ENCODE results near the gene SDR9C7. TPM values are rescaled to one million over a fixed set of nuclear protein-coding genes. Genes with fewer than 3 reads are reported as not detected.
"Not testable (repeated sequence)": the region's sequence is repeated elsewhere in the genome, so short reads cannot be mapped to it uniquely, and the experiment has no call there.

Gene SDR9C7
- polyA plus RNA-seq, 3 donors, result not detected

DNA sequence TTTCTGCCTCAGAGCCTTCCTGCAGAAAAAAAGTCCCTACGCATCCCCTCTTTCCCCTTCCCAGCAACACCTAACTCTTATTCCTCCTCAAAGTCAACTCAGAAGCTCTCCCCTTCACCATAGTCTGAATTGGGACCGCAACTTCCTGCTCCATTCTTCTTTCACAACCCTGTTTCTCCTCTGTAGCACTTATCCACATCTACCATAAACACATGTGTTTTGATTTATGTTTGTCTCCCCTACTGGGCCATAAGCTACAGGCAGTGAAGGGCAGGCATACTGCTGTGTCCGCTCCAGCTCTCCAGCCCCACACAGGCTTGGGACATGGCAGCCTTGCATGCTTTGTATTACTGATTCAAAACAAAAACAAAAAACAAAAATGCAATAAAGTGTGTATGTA is 5.9 kb downstream of the SDR9C7 start:
- no peak overlapping the region for H3K27ac ChIP-seq (ENCODE audit: low read depth, low read length)
- WGBS, 3 donors, result 37 to 71% (median 52%) methylated on average over 3 of the region's 3 CpGs

DNA sequence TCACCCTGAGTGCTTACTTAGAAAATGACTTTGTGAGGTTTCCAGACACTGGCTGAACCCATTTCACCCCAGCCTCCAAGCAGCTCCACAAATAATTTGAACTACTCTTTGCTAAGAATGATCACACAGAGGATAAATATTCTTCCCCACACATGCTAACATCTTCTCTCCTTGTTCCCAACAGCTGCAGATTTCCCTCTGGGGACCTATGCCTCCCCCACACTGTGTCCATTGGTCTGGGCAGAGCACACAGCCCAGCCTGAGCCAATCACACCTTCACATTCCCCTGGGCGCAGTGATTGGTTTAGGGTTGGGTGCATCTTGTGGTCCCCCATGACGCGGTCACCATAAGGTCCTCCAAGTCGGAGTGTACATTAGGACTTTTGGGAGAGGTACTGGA is 6.9 kb downstream of the SDR9C7 start:
- H3K27ac ChIP-seq (ENCODE audit: low read depth, low read length), result no peak overlapping the region
- 77 to 95% (median 93%) methylated on average over 4 of the region's 4 CpGs for WGBS, 3 donors

DNA sequence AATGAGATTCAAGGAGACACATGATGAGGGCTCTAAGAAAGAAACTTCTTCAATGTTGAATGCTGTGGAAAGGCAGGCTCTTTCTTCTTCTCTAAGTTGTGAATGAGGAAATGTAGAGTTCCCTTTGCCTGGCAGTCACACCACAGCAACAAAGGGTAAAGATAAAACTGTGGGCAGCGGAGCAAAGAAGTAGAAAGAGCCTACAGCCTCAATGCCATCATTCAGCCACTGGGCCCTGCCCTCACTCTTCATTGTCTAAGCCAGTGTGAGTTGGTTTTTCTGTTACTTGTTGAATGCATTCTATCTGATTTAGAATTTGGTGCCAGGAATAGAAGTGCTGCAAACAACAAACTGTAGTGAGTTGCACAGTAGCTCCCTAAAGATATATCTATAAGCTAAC is 12.2 kb downstream of the SDR9C7 start:
- no peak overlapping the region for H3K27ac ChIP-seq (ENCODE audit: low read depth, low read length)
- 72 to 74% (median 74%) methylated on average over 1 of the region's 1 CpG for WGBS, 3 donors

DNA sequence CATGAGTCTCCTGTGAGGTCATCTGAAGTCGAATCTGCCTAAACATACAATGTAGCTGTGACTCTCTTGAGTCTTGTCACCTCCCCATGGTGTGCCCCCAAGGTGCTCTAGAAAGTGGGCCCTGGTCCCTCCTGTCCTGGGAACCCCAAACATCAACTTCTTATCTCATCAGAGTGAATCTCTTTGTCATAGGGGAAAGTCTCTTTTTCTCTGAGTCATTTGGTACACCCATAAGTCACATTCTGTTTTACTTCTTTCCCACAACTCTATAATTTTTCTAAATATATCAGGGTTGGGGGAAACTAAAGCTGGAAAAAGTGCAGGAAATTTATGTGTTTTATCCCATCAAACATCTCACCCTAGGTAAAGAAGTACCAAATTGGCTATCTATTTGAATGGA is 12.9 kb downstream of the SDR9C7 start:
- no peak overlapping the region for H3K27ac ChIP-seq (ENCODE audit: low read depth, low read length)
- WGBS, 3 donors, result 71 to 83% (median 79%) methylated on average over 1 of the region's 1 CpG

DNA sequence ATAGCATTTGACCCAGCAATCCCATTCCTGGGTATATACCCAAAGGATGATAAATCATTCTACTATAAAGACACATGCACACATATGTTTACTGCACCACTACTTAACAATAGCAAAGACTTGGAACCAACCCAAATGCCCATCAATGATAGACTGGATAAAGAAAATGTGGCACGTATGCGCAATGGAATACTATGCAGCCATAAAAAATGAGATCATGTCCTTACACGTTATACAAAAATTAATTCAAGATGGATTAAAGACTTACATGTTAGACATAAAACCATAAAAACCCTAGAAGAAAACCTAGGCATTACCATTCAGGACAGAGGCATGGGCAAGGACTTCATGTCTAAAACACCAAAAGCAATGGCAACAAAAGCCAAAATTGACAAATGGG is 16.1 kb downstream of the SDR9C7 start:
- not testable (repeated sequence) for H3K27ac ChIP-seq (ENCODE audit: low read depth, low read length)
- WGBS, 3 donors, result 83 to 93% (median 90%) methylated on average over 3 of the region's 3 CpGs

DNA sequence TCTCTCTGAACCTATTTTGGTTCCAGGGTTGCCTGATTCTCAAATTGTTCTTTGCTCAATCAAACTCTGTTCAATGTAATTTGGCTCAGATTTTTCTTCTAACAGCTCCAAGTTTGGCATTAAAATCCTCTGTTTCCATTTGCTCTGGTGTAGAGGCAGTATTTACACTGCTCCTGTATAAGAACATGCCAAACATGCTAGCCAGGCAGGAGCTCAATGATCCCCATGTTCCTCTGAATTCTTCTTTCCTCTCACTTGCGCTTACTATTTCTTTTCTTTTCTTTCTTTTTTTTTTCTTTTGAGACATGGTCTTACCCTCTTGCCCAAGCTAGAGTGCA is 17.2 kb downstream of the SDR9C7 start:
- 72 to 96% (median 95%) methylated on average over 1 of the region's 1 CpG for WGBS, 3 donors

DNA sequence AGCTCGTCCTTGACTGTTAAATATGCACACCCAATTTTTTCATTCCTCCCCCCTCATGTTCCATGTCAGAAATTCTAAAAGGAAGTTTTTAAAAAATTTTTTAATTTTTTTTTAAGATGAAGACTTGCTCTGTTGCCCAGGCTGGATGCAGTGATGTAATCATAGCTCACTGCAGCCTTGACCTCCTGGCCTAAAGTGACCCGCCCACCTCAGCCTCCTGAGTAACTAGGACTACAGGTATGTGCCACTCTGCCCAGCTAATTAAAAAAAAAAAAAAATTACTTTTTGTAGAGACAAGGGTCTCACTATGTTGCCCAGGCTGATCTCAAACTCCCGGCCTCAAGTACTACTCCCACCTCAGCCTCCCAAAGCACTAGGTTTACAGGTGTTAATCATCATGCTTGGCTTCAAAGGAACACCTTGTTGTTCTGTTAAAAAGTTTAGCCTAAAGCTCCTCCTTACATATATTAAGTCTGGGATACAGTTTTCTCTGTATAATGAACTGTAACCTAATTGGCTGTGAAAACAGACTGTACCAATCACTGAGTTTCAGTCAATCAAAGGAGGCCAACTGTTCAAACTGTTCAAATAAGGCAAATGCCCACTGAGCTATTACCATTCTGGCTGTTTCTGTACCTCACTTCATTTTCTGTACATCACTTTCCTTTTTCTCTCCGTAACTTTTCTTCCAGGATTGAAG is 17.8 kb downstream of the SDR9C7 start:
- 83 to 87% (median 83%) methylated on average over 4 of the region's 4 CpGs for WGBS, 3 donors
- no peak overlapping the region for H3K27ac ChIP-seq (ENCODE audit: low read depth, low read length)

More for the DNA sequence above, 17.2 kb downstream of the SDR9C7 start:
- H3K27ac ChIP-seq (ENCODE audit: low read depth, low read length), result no peak overlapping the region

DNA sequence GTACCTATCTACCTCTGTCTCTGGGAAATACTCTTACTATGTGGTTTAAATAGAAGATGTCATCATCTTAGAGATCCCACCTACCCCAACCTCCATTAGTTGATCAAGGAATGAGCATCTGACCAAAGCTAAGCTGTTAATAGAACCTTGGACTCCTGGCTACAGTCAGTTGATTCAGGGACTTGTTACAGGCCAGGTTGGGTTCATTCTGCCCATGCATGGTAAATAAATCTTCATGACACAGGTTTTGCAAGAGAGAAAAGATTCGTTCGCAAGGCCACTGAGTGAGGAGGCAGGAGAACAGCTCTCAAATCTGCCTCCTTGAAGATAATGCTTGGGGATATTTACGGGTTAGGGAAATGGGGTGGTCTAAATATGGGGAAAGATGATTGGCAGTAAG is 19.5 kb downstream of the SDR9C7 start:
- H3K27ac ChIP-seq (ENCODE audit: low read depth, low read length), result no peak overlapping the region
- 75 to 89% (median 77%) methylated on average over 3 of the region's 3 CpGs for WGBS, 3 donors

DNA sequence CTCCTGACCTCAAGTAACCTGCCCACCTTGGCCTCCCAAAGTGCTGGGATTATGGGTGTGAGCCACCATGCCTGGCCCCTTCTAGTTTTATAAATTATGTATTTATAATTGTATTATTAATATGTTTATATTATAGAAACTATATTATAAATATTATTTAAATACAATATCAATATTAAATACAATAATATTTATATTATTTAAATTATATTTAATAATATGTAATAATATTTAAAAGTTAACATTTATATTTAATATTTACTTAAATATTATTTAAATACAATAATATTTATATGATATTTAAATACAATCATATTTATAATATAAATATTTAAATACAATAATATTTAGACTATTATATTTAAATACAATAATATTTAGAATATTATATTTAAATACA is 20.0 kb downstream of the SDR9C7 start:
- H3K27ac ChIP-seq (ENCODE audit: low read depth, low read length), result no peak overlapping the region

DNA sequence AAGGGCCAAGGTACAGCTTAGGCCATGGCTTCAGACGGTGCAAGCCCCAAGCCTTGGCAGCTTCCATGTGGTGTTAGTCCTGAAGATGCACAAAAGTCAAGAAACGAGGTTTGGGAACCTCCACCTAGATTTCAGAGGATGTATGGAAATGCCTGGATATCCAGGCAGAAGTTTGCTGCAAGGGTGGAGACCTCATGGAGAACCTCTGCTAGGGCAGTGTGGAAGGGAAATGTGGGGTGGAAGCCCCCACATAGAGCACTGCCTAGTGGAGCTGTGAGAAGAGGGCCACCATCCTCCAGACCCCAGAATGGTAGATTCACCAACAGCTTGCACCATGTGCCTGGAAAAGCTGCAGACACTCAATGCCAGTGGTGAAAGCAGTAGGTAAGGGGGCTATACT is 24.8 kb downstream of the SDR9C7 start:
- H3K27ac ChIP-seq (ENCODE audit: low read depth, low read length), result not testable (repeated sequence)
- 57 to 79% (median 70%) methylated on average over 2 of the region's 2 CpGs for WGBS, 3 donors

DNA sequence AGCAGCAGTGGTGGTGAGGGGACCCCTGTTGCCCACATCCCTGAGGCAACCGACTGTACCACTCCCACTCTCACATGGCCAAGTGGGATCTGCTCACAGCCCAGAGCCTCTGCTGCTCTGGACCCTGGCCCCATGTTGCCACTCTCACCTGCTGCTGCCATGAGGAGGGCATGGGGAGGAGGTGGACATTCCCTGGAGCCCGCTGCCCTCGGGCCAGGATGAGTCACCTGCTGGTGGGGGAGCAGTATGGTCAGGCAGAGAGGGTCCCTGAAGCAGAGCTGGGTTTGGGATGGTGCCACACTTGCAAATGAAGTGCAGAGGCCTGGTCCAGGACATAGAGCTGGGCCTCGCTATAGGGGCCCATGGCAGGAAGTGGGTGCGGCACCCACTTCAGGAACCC is 26.1 kb downstream of the SDR9C7 start:
- no peak overlapping the region for H3K27ac ChIP-seq (ENCODE audit: low read depth, low read length)
- WGBS, 3 donors, result 58 to 94% (median 91%) methylated on average over 5 of the region's 5 CpGs

DNA sequence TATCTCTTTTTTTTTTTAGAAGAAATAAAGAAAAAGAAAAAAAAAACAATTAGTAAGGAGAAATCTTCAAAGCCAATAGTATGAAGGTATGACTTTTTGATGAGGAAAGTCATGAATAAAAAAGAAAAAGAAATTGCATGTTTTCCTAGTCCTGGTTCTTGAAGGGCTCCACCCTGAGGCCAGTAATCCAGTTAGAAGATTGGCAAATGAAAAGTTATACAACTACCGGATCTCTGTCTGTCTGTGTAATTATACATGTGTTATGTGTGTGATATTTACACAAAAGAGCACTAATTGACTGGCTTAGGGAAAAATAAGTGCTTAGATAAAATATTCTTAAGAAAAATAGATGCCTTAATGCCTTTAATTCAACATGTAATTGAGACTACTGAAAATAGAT is 28.4 kb downstream of the SDR9C7 start:
- 57 to 79% (median 66%) methylated on average over 1 of the region's 1 CpG for WGBS, 3 donors

DNA sequence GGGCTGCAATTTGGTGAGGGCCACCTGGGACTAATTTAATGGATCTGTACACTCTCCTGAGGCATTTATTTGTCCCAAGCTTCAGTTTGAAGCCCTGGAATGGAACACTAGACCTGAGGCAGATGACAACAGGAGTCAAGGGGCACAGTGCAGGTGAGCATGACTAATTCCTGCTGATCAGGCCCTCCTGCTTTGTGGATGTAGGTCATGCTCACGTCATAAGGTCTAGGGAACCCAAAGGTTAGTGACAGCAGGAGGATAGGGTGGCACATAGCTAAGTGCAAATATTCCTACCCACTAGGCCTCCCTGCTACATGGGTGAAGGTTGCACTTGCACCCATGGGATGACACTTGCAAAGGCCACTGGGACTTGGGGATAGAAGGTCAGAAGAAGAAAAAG is 30.8 kb downstream of the SDR9C7 start:
- WGBS, 3 donors, result 17 to 73% (median 56%) methylated on average over 1 of the region's 1 CpG
- no peak overlapping the region for H3K27ac ChIP-seq (ENCODE audit: low read depth, low read length)

More for the DNA sequence above, 28.4 kb downstream of the SDR9C7 start:
- no peak overlapping the region for H3K27ac ChIP-seq (ENCODE audit: low read depth, low read length)

DNA sequence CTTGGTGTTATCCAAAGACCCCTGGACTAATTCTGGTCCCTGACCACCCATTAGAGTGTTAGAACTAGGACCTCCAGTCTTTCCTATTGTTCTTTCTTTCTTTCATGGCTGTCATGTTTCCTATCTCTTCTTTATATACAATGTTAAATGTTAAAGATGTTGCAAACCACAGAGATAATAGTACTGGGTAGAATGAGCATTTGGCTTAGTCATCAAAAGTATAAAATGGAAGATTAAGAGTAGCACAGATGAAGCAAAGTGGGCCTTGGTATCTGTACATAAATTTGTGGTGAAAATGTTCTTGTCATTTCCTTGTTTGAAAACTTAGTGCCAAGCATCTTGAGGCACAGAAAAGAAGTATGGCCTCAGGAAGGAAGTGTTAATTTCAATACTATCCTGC is 32.9 kb downstream of the SDR9C7 start:
- not testable (repeated sequence) for H3K27ac ChIP-seq (ENCODE audit: low read depth, low read length)

DNA sequence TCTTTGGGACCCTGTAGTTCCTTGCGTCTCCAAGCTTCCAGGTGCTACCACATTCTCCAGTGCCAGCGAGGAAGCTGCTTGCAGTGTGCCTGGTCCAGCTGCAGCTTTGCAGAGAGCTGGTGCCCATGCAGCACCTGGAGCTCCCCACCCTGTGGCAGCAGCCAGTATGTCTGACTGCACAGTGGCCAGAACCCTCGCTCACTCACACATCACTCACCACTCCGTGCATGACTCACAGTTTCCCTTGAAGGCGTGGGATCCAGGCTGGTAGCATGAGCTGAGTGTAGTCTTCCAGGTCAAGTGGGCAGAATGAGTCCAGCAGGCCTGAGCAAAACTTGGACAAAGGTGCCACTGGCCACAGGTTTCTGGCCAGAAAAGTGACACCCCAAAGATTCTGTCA is 33.6 kb downstream of the SDR9C7 start:
- 86 to 89% (median 88%) methylated on average over 5 of the region's 5 CpGs for WGBS, 3 donors
- no peak overlapping the region for H3K27ac ChIP-seq (ENCODE audit: low read depth, low read length)

DNA sequence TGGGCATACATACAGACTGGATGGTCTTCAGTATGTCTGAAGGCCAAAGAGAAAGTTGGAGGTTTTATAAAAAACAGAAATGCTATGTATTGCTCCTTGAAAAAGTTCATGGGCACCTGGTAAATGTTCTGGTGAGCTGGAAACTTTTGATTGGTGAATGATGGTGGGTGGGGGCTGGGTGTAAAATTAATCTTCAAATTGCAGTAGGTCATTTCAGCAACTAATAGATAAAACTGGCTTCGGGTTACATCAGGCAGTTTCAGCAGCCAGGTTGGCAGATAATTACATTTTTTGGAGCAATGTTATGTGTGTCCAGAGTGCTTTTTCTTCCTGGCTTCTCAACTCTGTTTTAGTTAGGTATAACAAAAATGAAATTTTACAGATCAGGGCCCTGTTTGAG is 35.3 kb downstream of the SDR9C7 start:
- no peak overlapping the region for H3K27ac ChIP-seq (ENCODE audit: low read depth, low read length)
- 71 to 80% (median 80%) methylated on average over 1 of the region's 1 CpG for WGBS, 3 donors

DNA sequence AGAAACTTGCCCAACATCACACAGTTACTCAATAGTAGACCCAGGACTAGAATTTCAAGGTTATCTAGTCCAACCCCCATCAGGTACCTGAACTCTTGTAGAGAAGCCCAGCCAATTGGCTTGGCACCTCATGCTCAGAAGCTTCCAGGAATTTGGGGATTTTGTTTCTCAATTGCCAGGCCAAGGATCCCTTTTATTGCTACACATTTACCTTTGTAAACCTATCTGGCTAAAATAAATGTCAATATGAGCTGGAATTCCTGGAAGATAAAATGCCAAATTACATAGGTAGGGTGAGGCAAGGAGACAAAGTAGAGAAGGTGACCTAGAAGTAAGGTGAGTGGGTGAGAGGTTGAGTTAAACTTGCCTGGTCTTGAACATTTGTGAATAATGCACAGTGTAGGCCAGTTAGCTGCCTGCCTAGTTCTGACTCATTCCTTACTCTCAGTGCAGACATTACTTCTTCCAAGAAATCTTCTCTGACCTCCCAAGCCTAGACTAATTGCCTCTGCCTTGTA is 36.3 kb downstream of the SDR9C7 start:
- no peak overlapping the region for H3K27ac ChIP-seq (ENCODE audit: low read depth, low read length)

DNA sequence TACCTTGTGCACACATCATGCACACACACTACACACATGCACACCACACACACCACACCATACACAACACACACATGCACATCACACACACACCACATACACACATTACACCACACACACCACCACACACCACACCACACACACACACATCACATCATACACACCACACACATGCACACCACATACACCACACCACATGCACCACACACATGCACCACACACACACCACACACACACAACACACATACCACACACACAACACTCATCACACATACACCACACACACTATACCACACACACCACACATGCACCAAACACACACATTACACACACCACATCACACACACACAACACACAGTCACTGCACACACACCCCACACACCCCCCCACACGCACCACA is 38.1 kb downstream of the SDR9C7 start:
- H3K27ac ChIP-seq (ENCODE audit: low read depth, low read length), result no peak overlapping the region
- 46 to 79% (median 64%) methylated on average over 1 of the region's 1 CpG for WGBS, 3 donors

DNA sequence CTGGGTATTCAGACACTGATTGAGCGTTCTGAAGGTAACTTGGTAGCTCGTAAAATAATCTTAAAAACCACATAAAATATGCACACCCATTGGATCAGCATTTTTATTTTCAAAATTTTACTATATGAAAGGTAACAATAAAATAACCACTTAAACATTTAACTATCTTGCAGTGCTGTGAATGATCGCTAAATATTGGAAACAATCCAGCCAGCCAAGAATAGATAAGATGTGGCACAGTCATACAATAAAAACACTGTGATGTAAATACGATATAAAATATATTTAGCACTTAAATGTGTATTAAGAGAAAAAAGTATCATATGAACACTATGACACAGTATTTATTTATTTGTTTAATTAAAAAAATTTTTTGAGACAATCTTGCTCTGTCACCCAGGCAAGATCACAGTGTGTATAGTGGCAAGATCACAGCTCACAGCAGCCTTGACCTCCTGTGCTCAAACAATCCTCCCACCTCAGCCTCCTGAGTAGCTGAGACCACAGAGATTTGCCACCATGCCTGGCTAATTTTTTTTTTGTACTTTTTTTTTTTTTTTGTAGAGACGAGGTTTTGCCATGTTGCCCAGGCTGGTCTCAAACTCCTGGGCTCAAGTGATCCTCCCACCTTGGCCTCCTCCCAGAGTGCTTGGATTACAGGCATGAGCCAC is 39.4 kb downstream of the SDR9C7 start:
- 42 to 63% (median 62%) methylated on average over 5 of the region's 5 CpGs for WGBS, 3 donors
- no peak overlapping the region for H3K27ac ChIP-seq (ENCODE audit: low read depth, low read length)

DNA sequence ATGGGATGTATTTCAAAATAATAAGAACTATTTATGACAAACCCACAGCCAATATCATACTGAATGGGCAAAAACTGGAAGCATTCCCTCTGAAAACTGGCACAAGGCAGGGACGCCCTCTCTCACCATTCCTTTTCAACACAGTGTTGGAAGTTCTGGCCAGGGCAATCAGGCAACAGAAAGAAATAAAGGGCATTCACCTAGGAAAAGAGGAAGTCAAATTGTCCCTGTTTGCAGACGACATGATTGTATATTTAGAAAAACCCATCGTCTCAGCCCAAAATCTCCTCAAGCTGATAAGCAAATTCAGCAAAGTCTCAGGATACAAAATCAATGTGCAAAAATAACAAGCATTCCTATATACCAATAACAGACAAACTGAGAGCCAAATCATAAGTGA is 42.3 kb downstream of the SDR9C7 start:
- H3K27ac ChIP-seq (ENCODE audit: low read depth, low read length), result not testable (repeated sequence)
- 53 to 65% (median 63%) methylated on average over 3 of the region's 3 CpGs for WGBS, 3 donors

All from adipose tissue (tissue), 3 donors.